HG03439 (cell line): Measurements from ENCODE around the gene GABBR2.

Experiments used
- ATAC-seq: cut with Tn5 transposase; IDR thresholded peaks from one replicate; pipeline ENCODE4 v1.9.1; 2021; ENCODE audit warnings: mild to moderate bottlenecking, moderate library complexity; ENCODE audit not compliant: unreplicated experiment

Gene GABBR2

DNA sequence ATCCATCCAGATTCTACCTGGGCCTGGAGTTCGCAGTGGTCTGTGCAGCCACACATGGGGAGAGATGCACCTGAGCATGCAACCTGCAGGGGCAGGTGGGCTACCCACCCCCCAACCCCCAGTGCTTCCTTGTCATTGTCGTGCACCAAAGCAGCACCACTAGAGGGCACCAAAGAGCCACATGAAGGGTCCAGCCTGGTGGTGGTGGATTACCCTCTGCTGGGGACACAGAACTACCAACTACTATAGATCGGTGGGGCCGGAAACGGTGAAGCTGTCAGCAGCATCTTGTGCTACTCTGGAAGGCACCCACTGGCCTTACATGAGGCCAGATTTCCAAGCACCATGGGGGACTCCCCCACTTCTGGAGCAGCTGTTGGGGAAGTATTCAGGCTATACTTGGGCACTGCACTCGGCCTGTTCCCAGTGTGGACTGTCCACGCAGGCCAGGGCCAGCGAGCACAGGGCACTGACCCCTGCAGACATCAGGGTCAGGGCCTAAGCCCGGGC is 393.1 kb downstream of the GABBR2 start:
- ATAC-seq, result no peak

DNA sequence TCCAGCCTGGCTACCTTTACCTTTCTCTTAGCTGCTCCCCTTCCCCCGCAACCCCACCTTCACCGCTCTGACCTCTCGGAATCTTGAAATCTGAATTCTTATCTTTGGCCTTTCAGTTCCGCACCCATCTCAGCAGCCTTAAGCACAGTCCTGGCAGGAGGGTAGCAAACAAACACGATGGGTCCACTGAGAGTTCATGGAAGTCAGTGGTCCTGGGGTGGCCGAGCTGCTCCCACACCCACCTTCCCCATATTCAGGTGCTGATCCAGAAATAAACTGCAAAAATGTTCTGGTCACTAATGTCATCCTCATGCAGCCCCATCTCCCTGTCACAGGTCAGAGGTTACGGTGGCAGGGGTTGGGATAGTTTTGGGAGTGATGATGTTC is 393.7 kb downstream of the GABBR2 start:
- ATAC-seq, result no peak

DNA sequence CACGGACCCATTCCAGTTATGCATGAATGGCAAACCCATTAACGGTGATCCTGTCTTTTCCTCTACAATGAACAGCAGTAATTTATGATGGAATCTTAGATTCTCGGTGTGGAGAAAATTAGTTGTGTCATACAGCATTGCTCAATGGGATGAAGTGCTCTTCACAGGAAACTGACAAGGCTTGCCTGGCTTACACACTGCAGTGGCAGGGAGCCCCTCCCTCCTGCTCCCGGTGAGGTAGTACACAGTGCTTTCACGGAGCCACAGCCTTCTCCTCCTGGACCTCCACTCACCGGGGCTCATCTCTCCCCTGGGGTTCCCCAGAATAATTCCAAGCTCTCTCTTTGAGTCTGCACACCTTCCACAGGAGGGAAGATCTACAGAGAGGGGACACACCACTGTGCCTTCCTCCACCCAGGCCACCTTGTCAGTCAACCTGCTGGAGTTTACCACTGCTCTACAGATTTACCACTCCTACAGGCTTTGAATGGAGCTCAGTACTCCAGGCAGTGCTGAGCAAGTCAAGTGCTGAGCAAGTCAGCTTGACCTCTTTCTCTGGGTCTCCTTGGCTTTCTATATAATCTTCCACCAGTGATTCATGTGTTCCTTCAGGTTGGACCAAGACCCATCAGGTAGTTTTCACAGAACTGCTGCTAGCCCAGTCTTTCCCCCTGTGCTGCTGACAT is 394.2 kb downstream of the GABBR2 start:
- ATAC-seq, result no peak

GRCh38 chr9:98312365-98312764 is 396.4 kb downstream of the GABBR2 start:
- no peak for ATAC-seq

DNA sequence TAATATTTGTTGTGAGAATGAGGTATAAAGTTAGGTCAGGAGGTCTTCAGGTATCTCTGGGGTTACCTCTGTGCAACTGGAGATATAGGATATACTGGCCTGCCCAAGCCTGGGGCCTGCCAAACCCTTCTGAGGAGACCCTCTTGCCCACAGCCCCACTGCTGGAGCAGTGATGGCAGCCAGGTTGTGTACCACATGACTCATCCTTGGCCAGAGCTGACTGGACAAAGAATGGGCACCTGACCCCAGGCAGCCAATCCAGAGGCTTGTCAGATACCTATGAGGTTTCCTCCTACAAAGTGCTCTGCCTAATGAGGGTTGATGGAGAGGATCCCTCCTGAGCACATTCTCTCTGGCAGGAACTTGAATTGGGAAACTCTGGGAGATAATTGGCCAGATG is 397.2 kb downstream of the GABBR2 start:
- ATAC-seq, result no peak

GRCh38 chr9:98310752-98311392 is 397.9 kb downstream of the GABBR2 start:
- ATAC-seq, result no peak

DNA sequence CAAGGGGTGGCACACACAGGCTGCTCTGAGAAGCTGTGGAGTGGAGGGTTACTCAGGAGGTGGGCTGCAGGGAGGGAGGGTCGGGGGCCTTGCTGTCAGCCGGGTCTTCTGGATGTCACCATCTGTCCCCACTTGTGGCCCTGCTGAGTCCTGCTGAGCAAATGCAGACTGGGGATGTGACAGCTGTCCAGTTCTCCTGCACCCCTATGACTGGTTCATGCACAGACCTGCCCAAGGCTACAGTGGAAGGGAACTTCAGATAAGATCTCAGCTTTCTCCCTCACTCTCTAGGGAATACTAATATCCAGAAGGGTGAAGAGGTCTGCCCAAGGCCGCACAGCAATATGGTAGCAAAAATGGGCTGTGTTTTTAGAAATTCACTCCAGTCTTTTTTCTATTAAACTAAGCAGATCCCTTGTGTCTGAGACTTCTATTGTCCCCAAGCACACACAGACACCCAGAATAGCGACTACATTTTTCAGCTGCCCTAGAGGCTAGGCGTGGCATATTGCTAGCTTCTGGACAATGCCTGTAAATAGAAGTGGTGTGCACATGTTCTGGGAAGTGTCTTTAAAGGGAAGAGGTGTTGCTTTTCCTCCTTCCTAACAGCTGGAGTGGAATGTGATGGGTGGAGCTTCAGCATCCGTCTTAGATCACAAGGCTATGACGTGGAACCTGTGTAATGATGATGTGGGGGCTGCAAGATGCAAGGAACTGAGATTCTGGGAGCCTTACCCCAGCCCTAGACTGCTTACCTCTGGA is 402.2 kb downstream of the GABBR2 start:
- ATAC-seq, result no peak

DNA sequence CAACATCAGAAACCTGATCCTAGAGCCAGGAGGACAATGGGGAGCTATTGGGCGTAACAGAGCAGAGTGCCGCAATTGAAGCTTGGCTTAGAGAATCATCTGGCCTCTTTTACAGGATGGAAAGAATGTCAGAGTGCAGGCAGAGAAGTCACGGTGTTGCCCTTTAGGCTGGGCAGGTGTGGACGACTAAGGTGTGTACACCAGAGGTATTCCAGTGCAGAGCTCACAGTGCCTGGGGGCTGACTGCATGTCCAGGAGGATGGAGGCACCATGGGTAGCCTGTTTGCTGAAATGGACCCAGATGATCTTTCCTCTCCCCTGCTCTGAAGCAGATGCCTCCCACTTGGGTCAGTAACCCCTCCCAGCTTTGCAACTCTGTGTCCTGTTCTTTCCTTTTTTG is 404.4 kb downstream of the GABBR2 start:
- ATAC-seq, result no peak

GRCh38 chr9:98303633-98304125 is 405.1 kb downstream of the GABBR2 start:
- no peak for ATAC-seq

DNA sequence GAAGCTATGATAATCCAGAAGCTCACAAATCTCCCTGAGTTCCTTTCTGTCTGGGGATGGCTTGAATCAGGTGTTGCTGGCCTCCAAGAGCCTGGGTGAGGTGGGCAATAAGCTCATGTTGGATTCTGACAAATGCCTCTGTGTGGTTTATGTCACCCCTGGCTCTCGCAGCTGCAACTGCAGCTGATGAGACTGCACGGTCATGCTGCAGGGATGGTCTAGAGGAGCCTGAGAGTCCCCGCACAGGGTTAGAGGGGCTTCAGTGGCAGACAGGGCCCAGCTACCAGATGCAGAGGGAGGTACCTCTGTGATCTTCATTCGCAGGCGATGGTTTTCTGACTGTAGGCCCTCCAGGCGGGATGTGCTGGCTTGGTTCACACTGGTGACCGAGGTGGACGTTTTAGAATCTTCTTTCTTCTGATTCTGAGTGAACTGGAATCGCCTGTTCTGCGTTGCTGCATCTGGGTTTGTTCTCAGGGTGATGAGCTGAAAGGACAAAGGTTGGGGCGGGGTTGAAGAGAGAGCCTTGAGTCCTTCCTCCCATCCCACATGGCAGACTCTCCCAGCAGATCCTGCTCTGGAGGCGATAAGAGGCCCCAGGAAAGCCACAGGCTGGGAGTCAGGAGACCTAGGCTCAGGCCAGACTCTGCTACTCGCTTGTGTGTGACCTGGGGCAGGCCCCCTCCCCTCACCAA is 405.6 kb downstream of the GABBR2 start:
- no peak for ATAC-seq

- no peak for ATAC-seq
Observed at GRCh38 chr9:98302150-98302549, 406.6 kb downstream of the GABBR2 start.

- no peak for ATAC-seq
Observed at GRCh38 chr9:98300611-98301010, 408.1 kb downstream of the GABBR2 start.

DNA sequence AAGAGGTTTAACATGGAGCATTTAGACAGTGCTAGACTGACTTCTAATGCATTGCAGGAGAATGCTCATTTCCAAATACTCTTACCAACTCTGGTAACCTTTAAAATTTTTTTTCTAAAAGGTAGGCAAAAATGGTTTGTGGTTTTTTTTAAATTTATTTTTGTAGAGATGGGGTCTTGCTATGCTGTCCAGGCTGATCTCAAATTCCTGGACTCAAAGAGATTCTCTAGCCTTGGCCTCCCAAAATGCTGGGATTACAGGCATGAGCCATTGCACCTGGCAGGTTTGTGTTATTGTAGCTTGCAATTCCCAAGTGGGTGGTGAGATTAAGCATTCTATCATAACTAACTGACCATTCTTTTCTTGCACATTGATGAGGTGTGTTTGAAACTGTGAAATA is 410.3 kb downstream of the GABBR2 start:
- ATAC-seq, result no peak

- ATAC-seq, result no peak
Observed at GRCh38 chr9:98295824-98296223, 412.9 kb downstream of the GABBR2 start.

DNA sequence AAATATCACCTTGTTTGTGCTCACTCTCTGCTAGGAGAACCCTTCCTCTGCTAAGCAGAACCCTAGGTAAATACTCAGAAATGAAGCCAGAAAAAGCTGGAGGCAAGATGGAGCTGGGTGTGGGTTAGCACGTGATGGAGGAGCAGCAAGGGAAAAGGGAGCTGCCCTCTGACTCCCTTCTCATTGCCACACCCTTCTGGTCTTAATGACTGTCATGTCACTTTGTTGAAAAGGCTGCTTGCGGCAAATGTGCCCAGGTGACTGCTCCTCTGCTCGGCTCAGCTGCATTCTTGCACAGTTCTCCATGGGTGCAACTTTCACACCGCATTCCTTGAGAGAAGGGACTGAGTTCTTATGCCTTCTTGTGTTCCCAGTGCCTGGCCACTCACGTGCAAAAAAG is 416.9 kb downstream of the GABBR2 start:
- no peak for ATAC-seq

GRCh38 chr9:98290411-98290810 is 418.3 kb downstream of the GABBR2 start:
- ATAC-seq, result no peak

DNA sequence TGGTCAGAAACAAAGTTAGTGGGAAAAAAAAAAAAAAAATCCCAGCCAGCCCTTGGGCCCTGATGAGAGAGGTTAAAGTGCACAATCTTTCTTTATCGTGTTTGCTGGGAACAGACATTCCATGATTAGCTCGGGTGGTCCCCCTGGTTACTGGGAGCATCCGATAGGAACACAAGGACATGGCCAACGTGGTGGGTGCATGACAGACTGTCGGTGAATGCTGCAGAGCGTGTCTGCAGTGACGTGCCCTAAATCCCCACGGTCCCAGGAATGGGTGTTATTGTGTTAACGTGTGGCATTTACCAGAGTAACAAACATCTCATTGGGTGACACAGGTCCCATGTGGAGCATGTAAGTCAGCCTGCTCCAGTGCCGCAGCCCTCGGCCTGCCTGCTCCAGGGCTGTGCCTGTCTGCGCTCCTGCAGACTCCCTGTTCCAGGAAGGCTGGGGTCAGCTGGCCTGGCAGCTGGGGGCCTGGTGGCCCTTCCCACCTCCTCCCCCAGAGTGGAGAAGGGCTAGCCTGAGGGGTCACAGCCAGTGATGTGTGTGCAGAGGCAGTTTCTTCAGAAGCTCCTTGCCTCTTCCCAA is 419.0 kb downstream of the GABBR2 start:
- ATAC-seq, result no peak

- ATAC-seq, result no peak
Observed at GRCh38 chr9:98288881-98289280, 419.9 kb downstream of the GABBR2 start.

- ATAC-seq, result no peak
Observed at GRCh38 chr9:98287384-98287783, 421.4 kb downstream of the GABBR2 start.

DNA sequence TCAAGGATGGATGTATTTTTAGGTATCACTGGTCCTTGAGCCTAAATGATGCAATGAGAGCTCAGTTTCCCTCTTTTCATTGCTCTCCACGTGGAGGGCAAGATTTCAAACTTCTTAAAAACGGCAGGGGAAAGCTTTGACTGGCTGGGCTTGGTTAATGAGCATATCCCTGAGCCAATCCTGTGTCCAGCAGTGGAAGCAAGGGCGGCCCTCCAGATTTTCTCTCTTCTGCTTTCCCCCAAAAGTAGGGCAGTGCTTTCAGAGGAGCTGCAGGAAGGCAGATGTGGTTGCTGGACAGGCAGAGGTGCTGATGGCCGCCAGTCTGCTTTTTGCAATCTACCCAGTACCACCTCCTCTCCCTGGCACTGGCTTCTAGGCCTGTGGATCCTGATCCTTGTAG is 423.3 kb downstream of the GABBR2 start:
- no peak for ATAC-seq

DNA sequence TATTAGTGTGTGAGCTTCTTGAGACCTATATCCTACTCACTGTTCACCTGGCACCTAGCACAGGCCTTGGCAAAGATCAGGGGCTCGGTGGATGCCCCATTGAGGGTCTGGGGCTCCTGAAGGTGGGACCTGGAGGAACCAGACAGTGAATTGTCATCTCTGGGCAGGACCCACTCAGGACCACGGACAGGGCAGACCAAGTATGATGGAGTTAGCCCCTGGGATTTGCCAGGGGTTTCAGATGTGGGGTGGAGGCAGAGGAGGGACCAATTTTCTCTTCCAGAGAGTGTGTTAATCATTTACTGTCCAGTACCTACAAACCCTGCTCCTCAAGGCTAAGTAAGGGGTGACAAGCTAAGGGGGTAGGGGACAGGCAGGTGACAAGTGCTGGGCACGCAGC is 424.0 kb downstream of the GABBR2 start:
- ATAC-seq, result no peak
